OCI-LY3 (cell line): ENCODE results near the gene TCEA2.

Source experiments
- CTCF ChIP-seq: fragments of 200-600, 300-600 bp; sonication (generic); IDR thresholded peaks from 2 replicates; pipeline ENCODE4 v1.5.1; 2014; ENCODE audit warnings: antibody characterized with exemption, low read length, low read depth
- EZH2phosphoT487 ChIP-seq: fragments of 200-600 bp; shearing (Covaris generic); IDR thresholded peaks from 2 replicates; pipeline ENCODE4 v1.6.1; 2018; ENCODE audit warnings: antibody characterized with exemption, mixed run types, low read depth

DNA sequence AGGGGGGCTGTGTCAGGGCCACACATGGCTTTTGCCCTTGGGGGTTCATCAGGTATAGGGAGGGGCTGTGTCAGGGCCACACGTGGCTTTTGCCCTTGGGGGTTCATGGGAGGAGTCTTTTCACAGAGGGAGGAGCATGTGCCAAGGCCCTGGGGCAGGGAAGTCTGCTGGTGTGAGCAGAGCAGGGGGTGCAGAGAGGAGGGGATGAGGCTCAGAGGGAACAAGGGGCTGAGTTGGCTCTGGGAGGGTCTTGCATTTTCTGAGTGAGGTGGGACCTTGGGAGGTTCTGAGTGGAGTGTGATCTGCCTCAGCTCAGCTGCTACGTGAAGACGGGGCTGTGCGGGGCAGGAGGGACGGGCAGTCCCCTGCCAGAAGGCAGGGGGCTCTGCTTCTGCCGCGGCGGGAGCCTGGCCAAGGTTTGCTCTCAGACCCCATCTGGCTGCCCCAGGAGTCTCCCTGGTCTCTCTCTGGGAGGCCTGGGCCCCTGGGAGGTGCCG is 7.6 kb upstream of the TCEA2 start:
- TF ChIP-seq EZH2phosphoT487 (no peak), CTCF (no peak)
